A673 (cell line): ENCODE measurements around the gene KANSL1L. TPM values are rescaled to one million over a fixed set of nuclear protein-coding genes. Genes with fewer than 3 reads are reported as not detected.

Experiments used
- BruUV-seq: library from RNA; stranded (reverse); fragments of 400-500 nt; replicated peaks from 2 replicates; lab custom pipeline; 2021; lab: Mats Ljungman, UMichigan
- CTCF ChIA-PET: fragments of 300-600 bp; sonication (Branson Sonifier 250); formaldehyde crosslinking; loops from one replicate; lab custom pipeline; 2022; ENCODE audit warnings: antibody characterized with exemption; lab: Charles Lee
- POLR2A ChIA-PET: fragments of 300-600 bp; sonication (Branson Sonifier 250); formaldehyde crosslinking; loops from one replicate; lab custom pipeline; 2022; ENCODE audit warnings: antibody characterized with exemption; ENCODE audit not compliant: low non-redundant PET; lab: Charles Lee
- DNase-seq: peaks from one replicate; pipeline ENCODE4 v3.0.0-alpha.2; 2015; ENCODE audit warnings: low spot score
- H3K27ac ChIP-seq: fragments of 200-600 bp; sonication (generic); 2 replicates; pipeline ENCODE4 v1.5.1; 2016; ENCODE audit warnings: mixed run types, low read depth, mild to moderate bottlenecking, mixed read lengths, antibody characterized with exemption, low read length; ENCODE audit not compliant: poor library complexity, severe bottlenecking
- H3K27me3 ChIP-seq: fragments of 200-600 bp; sonication (generic); replicated peaks from 2 replicates; pipeline ENCODE4 v1.6.1; 2017; ENCODE audit warnings: mixed run types, low read depth, mild to moderate bottlenecking, mixed read lengths, antibody characterized with exemption, low read length; ENCODE audit not compliant: insufficient read depth, poor library complexity
- H3K36me3 ChIP-seq: fragments of 200-600 bp; sonication (generic); 2 replicates; pipeline ENCODE4 v1.6.1; 2016; ENCODE audit warnings: mixed run types, mild to moderate bottlenecking, mixed read lengths, antibody characterized with exemption, low read length; ENCODE audit not compliant: insufficient read depth, poor library complexity, severe bottlenecking
- H3K4me1 ChIP-seq: fragments of 200-600 bp; sonication (generic); 2 replicates; pipeline ENCODE4 v1.6.1; 2017; ENCODE audit warnings: mixed run types, mild to moderate bottlenecking, mixed read lengths, antibody characterized with exemption, low read length; ENCODE audit not compliant: insufficient read depth, poor library complexity, severe bottlenecking
- H3K4me3 ChIP-seq: fragments of 200-600 bp; sonication (generic); 2 replicates; pipeline ENCODE4 v1.5.1; 2016; ENCODE audit warnings: low read depth, mixed run types, mild to moderate bottlenecking, mixed read lengths, low read length; ENCODE audit not compliant: poor library complexity, severe bottlenecking
- H3K9me3 ChIP-seq: fragments of 200-600 bp; sonication (generic); 2 replicates; pipeline ENCODE4 v1.6.1; 2016; ENCODE audit warnings: mixed run types, low read depth, mild to moderate bottlenecking, mixed read lengths, antibody characterized with exemption, low read length; ENCODE audit not compliant: poor library complexity, severe bottlenecking
- EZH2 ChIP-seq: fragments of 200-600 bp; sonication (generic); IDR thresholded peaks from 2 replicates; pipeline ENCODE4 v1.6.1; 2017; ENCODE audit warnings: borderline replicate concordance, low read depth, mild to moderate bottlenecking, mixed read lengths, antibody characterized with exemption, low read length; ENCODE audit not compliant: poor library complexity, severe bottlenecking
- intact Hi-C: fragments of 100-400 bp; cut with micrococcal nuclease; formaldehyde crosslinking; loops from one replicate; pipeline ENCODE4 v1.10.0; 2022; ENCODE audit not compliant: unreplicated experiment
- total RNA-seq: library from RNA; stranded (reverse); gene quantifications from 2 replicates; pipeline ENCODE4 v1.2.3, GENCODE V29; 2021
- TF ChIP-seq, protein P1 (sequence below): fragments of 300-800, 200-600 bp; sonication (generic); conservative IDR thresholded peaks from 2 replicates; pipeline ENCODE4 v1.5.1; 2017; ENCODE audit warnings: low read depth, mild to moderate bottlenecking, antibody characterized with exemption, low read length, moderate library complexity, mixed read lengths

Gene KANSL1L
- total RNA-seq, 1 experiment from 2014 or later, result 17.7 TPM

DNA sequence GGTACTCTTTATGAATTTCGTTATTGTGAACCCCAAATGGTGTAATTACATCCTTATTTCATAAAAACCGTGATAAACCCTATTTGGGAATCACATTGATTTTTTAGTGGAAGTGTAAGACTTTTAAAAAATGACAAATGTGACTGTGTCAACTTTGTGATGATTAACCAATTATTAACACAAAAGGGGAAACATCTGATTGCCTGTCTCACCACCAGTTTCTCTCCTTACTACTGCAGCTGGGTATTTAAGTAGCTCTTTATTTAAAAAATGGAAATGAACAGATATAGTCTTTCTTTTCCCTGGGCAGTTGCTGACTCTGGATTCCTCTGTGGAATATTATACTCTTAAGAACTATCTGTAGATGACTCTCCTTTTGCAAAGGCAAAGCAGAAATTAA is 180.4 kb downstream of the KANSL1L start:
- no TSS peak for BruUV-seq
- TF ChIP-seq, protein P1, sequence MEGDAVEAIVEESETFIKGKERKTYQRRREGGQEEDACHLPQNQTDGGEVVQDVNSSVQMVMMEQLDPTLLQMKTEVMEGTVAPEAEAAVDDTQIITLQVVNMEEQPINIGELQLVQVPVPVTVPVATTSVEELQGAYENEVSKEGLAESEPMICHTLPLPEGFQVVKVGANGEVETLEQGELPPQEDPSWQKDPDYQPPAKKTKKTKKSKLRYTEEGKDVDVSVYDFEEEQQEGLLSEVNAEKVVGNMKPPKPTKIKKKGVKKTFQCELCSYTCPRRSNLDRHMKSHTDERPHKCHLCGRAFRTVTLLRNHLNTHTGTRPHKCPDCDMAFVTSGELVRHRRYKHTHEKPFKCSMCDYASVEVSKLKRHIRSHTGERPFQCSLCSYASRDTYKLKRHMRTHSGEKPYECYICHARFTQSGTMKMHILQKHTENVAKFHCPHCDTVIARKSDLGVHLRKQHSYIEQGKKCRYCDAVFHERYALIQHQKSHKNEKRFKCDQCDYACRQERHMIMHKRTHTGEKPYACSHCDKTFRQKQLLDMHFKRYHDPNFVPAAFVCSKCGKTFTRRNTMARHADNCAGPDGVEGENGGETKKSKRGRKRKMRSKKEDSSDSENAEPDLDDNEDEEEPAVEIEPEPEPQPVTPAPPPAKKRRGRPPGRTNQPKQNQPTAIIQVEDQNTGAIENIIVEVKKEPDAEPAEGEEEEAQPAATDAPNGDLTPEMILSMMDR, result no peak
- TF ChIP-seq EZH2, result no peak
- CTCF ChIA-PET, result no interaction called here

DNA sequence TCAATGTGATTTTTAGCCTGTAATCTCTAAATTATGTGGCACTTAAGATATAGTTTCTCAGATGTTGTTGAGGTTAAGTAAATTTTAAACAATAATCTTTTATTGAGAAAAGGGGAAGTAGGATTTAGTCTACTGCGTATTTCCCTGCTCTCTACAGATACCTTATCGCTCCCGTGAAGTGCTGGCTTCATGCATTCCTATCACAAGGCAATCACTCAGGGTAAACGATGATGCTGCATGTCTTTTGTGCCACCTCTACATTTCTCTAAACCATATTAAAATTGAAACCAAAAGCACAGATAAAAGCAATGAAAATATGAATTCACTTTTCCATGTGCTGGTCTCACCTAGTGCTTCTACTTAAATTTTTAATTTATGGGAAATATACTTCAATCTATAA is 183.2 kb downstream of the KANSL1L start:
- Histone ChIP-seq H3K27me3 (no peaks in the 10 kb centered on the region), H3K4me1 (no peaks in the 10 kb centered on the region), H3K9me3 (no peaks in the 10 kb centered on the region), H3K36me3 (no peaks in the 10 kb centered on the region), H3K27ac (no peak overlapping the region), H3K4me3 (no peak overlapping the region)
- intact Hi-C loops, result no loop called here
- CTCF ChIA-PET, result no interaction called here
- no peak for DNase-seq
- BruUV-seq, result no TSS peak
- TF ChIP-seq, protein P1, result no peak
- no peak for TF ChIP-seq EZH2
- POLR2A ChIA-PET, result no interaction called here

More for the DNA sequence above, 180.4 kb downstream of the KANSL1L start:
- Histone ChIP-seq H3K4me1 (no peaks in the 10 kb centered on the region), H3K4me3 (no peak overlapping the region), H3K9me3 (no peaks in the 10 kb centered on the region), H3K27ac (no peak overlapping the region), H3K27me3 (no peaks in the 10 kb centered on the region), H3K36me3 (no peaks in the 10 kb centered on the region)
- POLR2A ChIA-PET, result no interaction called here
- no peak for DNase-seq
- intact Hi-C loops, result no loop called here

DNA sequence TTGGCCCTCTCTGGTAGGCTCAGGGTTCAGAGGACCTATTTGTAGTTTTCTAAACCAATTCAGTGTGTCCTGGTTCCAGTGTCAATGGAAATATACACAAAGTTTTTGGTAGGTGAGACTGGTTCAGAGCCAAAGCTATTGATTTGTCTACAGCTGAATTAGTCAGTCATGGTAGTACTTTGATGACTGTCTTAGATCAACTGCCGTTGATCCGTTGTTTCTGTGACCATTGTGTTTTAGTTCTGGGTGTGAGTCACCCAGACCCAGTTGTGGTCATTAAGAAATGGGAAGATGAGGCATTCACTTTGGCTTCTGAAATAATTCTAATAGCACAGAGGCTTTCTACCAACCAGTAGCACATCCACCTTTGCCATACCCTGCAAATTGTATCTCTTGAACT is 184.8 kb downstream of the KANSL1L start:
- no peak for DNase-seq
- POLR2A ChIA-PET, result no interaction called here
- BruUV-seq, result no TSS peak
- intact Hi-C loops, result no loop called here
- H3K4me3 ChIP-seq, result no peak overlapping the region
- TF ChIP-seq, protein P1, result no peak
- TF ChIP-seq EZH2, result no peak
- CTCF ChIA-PET, result no interaction called here
- H3K27me3 ChIP-seq, result no peaks in the 10 kb centered on the region
- no peaks in the 10 kb centered on the region for H3K4me1 ChIP-seq
- no peaks in the 10 kb centered on the region for H3K36me3 ChIP-seq
- no peaks in the 10 kb centered on the region for H3K9me3 ChIP-seq
- no peak overlapping the region for H3K27ac ChIP-seq
